ENCODE data around the gene ZNF154.

Gene ZNF154

GRCh38 chr19:57675881-57676280 lies 33.1 kb downstream of the ZNF154 start:
- Histone ChIP-seq H3K27ac (no peak overlapping the region), H4K20me1 (ENCODE audit: insufficient read depth) (no peaks in the 10 kb centered on the region), H3K4me3 (IDR thresholded peaks at IDR 0.05; ENCODE audit: insufficient read depth, low read depth, low read length) (no peak overlapping the region), H3K36me3 (ENCODE audit: insufficient read depth) (no peaks in the 10 kb centered on the region), H3K4me2 (no peak overlapping the region), H3K9ac (no peak overlapping the region), H3K4me1 (ENCODE audit: low read depth, poor library complexity, severe bottlenecking) (no peaks in the 10 kb centered on the region), H3K27me3 (ENCODE audit: insufficient read depth, low read depth) (no peaks in the 10 kb centered on the region), H2AFZ (ENCODE audit: low read depth) (no peak overlapping the region), H3K79me2 (ENCODE audit: insufficient read depth, low read depth) (no peaks in the 10 kb centered on the region)
- TF ChIP-seq CTCF (conservative IDR thresholded peaks at IDR 0.05; ENCODE audit: low read depth, low read length), result no peak

- Histone ChIP-seq H3K4me1 (ENCODE audit: low read depth, poor library complexity, severe bottlenecking) (no peaks in the 10 kb centered on the region), H2AFZ (ENCODE audit: low read depth) (no peak overlapping the region), H4K20me1 (ENCODE audit: insufficient read depth) (no peaks in the 10 kb centered on the region), H3K4me2 (no peak overlapping the region), H3K4me3 (IDR thresholded peaks at IDR 0.05; ENCODE audit: insufficient read depth, low read depth, low read length) (no peak overlapping the region), H3K9ac (no peak overlapping the region), H3K79me2 (ENCODE audit: insufficient read depth, low read depth) (no peaks in the 10 kb centered on the region), H3K36me3 (ENCODE audit: insufficient read depth) (no peaks in the 10 kb centered on the region), H3K27me3 (ENCODE audit: insufficient read depth, low read depth) (no peaks in the 10 kb centered on the region), H3K27ac (no peak overlapping the region)
- no peak for TF ChIP-seq CTCF (conservative IDR thresholded peaks at IDR 0.05; ENCODE audit: low read depth, low read length)
Measured at GRCh38 chr19:57672466-57672865, 36.5 kb downstream of the ZNF154 start.

GRCh38 chr19:57671124-57671895 lies 37.7 kb downstream of the ZNF154 start:
- Histone ChIP-seq H3K27me3 (ENCODE audit: insufficient read depth, low read depth) (no peaks in the 10 kb centered on the region), H2AFZ (ENCODE audit: low read depth) (no peak overlapping the region), H3K9ac (no peak overlapping the region), H4K20me1 (ENCODE audit: insufficient read depth) (no peaks in the 10 kb centered on the region), H3K4me2 (no peak overlapping the region), H3K4me1 (ENCODE audit: low read depth, poor library complexity, severe bottlenecking) (no peaks in the 10 kb centered on the region), H3K27ac (no peak overlapping the region), H3K4me3 (IDR thresholded peaks at IDR 0.05; ENCODE audit: insufficient read depth, low read depth, low read length) (no peak overlapping the region), H3K79me2 (ENCODE audit: insufficient read depth, low read depth) (no peaks in the 10 kb centered on the region), H3K36me3 (ENCODE audit: insufficient read depth) (no peaks in the 10 kb centered on the region)
- TF ChIP-seq CTCF (conservative IDR thresholded peaks at IDR 0.05; ENCODE audit: low read depth, low read length), result no peak

- H4K20me1 ChIP-seq (ENCODE audit: insufficient read depth), result no peaks in the 10 kb centered on the region
Measured at GRCh38 chr19:57668635-57669034, 40.4 kb downstream of the ZNF154 start, which contains the start of gene ZSCAN4. ZSCAN4 (plus strand) TSS chr19:57668935; CDS start chr19:57676146, 7,211 bp downstream.

More at GRCh38 chr19:57668635-57669034, 40.4 kb downstream of the ZNF154 start, which contains the start of gene ZSCAN4:
- Histone ChIP-seq H3K4me2 (no peak within 1 kb of the TSS), H3K27ac (no peak within 1 kb of the TSS), H3K4me1 (ENCODE audit: low read depth, poor library complexity, severe bottlenecking) (no peaks in the 10 kb centered on the region), H3K27me3 (ENCODE audit: insufficient read depth, low read depth) (no peaks in the 10 kb centered on the region), H3K9ac (no peak within 1 kb of the TSS), H2AFZ (ENCODE audit: low read depth) (no peak within 1 kb of the TSS), H3K4me3 (IDR thresholded peaks at IDR 0.05; ENCODE audit: insufficient read depth, low read depth, low read length) (no peak within 1 kb of the TSS), H3K36me3 (ENCODE audit: insufficient read depth) (no peaks in the 10 kb centered on the region), H3K79me2 (ENCODE audit: insufficient read depth, low read depth) (no peaks in the 10 kb centered on the region)
- no peak for TF ChIP-seq CTCF (conservative IDR thresholded peaks at IDR 0.05; ENCODE audit: low read depth, low read length)

Measured in KMS-11 (cell line).